H1 (cell line): Measurements from ENCODE around the gene NRN1. TPM values are rescaled to one million over a fixed set of nuclear protein-coding genes. Genes with fewer than 3 reads are reported as not detected.

Source experiments
- CTCF ChIA-PET: fragments of 300-600 bp; sonication (Branson Sonifier 250); formaldehyde crosslinking; loops from one replicate; lab custom pipeline; 2021; ENCODE audit not compliant: partially characterized antibody; lab: Charles Lee
- POLR2A ChIA-PET: fragments of 300-600 bp; sonication (Branson Sonifier 250); formaldehyde crosslinking; loops from one replicate; lab custom pipeline; 2021; ENCODE audit warnings: inconsistent platforms; ENCODE audit not compliant: partially characterized antibody; lab: Charles Lee
- DNase-seq, 2 experiments: peaks; one replicate each; pipeline versions ENCODE4 v3.0.0 to v3.0.0-alpha.2; 2010 to 2022; ENCODE audit warnings: low spot score in 2 of 2, low read depth in 1 of 2, mixed read lengths in 1 of 2
- FAIRE-seq: peaks from 2 replicates; lab custom pipeline; 2011; peaks lifted over from hg19 to GRCh38; lab: Jason Lieb, UNC
- H2AFZ ChIP-seq: 2 replicates; pipeline ENCODE4 v1.8.1; 2012; ENCODE audit warnings: low read length, inconsistent platforms
- H2AK5ac ChIP-seq: 2 replicates; pipeline ENCODE4 v1.6.1; 2013; ENCODE audit warnings: low read depth, low read length
- H2BK120ac ChIP-seq: replicated peaks from 2 replicates; pipeline ENCODE3; 2013; ENCODE audit warnings: low read depth, low read length, inconsistent platforms
- H2BK12ac ChIP-seq: 2 replicates; pipeline ENCODE4 v1.6.1; 2013; ENCODE audit warnings: low read depth, low read length
- H2BK15ac ChIP-seq: 2 replicates; pipeline ENCODE4 v1.6.1; 2013; ENCODE audit warnings: low read length
- H2BK20ac ChIP-seq: 2 replicates; pipeline ENCODE4 v1.6.1; 2013; ENCODE audit warnings: low read length
- H2BK5ac ChIP-seq: 2 replicates; pipeline ENCODE4 v1.6.1; 2013; ENCODE audit warnings: low read depth, low read length
- H3K14ac ChIP-seq: 2 replicates; pipeline ENCODE4 v1.6.1; 2013; ENCODE audit warnings: inconsistent platforms; ENCODE audit not compliant: insufficient read length
- H3K18ac ChIP-seq: 2 replicates; pipeline ENCODE4 v1.6.1; 2013; ENCODE audit warnings: low read length; ENCODE audit errors: extremely low read depth
- H3K23ac ChIP-seq: 2 replicates; pipeline ENCODE4 v1.6.1; 2013; ENCODE audit warnings: inconsistent platforms; ENCODE audit not compliant: insufficient read length
- H3K23me2 ChIP-seq: 2 replicates; pipeline ENCODE4 v1.6.1; 2013; ENCODE audit warnings: low read depth, low read length
- H3K27ac ChIP-seq: 2 replicates; pipeline ENCODE4 v1.6.1; 2011; ENCODE audit warnings: low read depth, low read length, inconsistent platforms
- H3K27me3 ChIP-seq, 4 experiments: replicated peaks in 1 of 4; 1 replicate in 1 of 4; 2 replicates in 3 of 4; pipeline versions ENCODE4 v1.6.1 to v1.8.1; 2011 to 2013; ENCODE audit warnings: low read length in 3 of 4, mild to moderate bottlenecking in 3 of 4, inconsistent platforms in 2 of 4, mixed read lengths in 2 of 4, moderate library complexity in 1 of 4; ENCODE audit not compliant: control insufficient read depth in 3 of 4, insufficient read depth in 3 of 4; ENCODE audit errors: extremely low read depth in 1 of 4
- H3K36me3 ChIP-seq, 4 experiments: 2 replicates each; pipeline versions ENCODE4 v1.6.1 to v1.8.1; 2011 to 2013; ENCODE audit warnings: mild to moderate bottlenecking in 4 of 4, low read length in 3 of 4, moderate library complexity in 2 of 4, control low read depth in 1 of 4, inconsistent platforms in 1 of 4; ENCODE audit not compliant: insufficient read depth in 4 of 4, control insufficient read depth in 2 of 4
- H3K4ac ChIP-seq: replicated peaks from 2 replicates; pipeline ENCODE3; 2013; ENCODE audit warnings: low read length, low read depth, mixed read lengths, inconsistent platforms; ENCODE audit not compliant: insufficient read length
- H3K4me1 ChIP-seq, 4 experiments: replicated peaks in 1 of 4; 1 replicate in 1 of 4; 2 replicates in 3 of 4; pipeline versions ENCODE4 v1.6.1 to v1.8.1; 2011 to 2013; ENCODE audit warnings: low read length in 3 of 4, inconsistent platforms in 2 of 4, mixed read lengths in 1 of 4; ENCODE audit not compliant: insufficient read depth in 4 of 4, control insufficient read depth in 3 of 4
- H3K4me2 ChIP-seq, 2 experiments: 2 replicates each; pipeline versions ENCODE4 v1.6.1 to v1.8.1; 2011 to 2013; ENCODE audit warnings: low read depth in 2 of 2, low read length in 2 of 2, control low read depth in 1 of 2, inconsistent platforms in 1 of 2, mild to moderate bottlenecking in 1 of 2; ENCODE audit not compliant: insufficient read depth in 1 of 2
- H3K4me3 ChIP-seq, 4 experiments: fragments of 200-600, 300-600 bp in 1 of 4; sonication (generic), shearing (Covaris generic), sonication (Bioruptor Twin) in 1 of 4; 2 replicates each; pipeline versions ENCODE4 v1.5.1 to v1.8.1; 2011 to 2016; ENCODE audit warnings: low read length in 4 of 4, low read depth in 3 of 4, control low read depth in 2 of 4, inconsistent platforms in 2 of 4, mild to moderate bottlenecking in 2 of 4, mixed read lengths in 1 of 4, moderate library complexity in 1 of 4; ENCODE audit not compliant: insufficient read depth in 2 of 4; ENCODE audit errors: extremely low read depth in 1 of 4
- H3K56ac ChIP-seq: replicated peaks from 2 replicates; pipeline ENCODE3; 2013; ENCODE audit warnings: low read depth, mild to moderate bottlenecking, mixed read lengths, low read length, inconsistent platforms; ENCODE audit not compliant: insufficient read length
- H3K79me1 ChIP-seq: 2 replicates; pipeline ENCODE4 v1.6.1; 2013; ENCODE audit warnings: low read depth, low read length, control low read depth
- H3K79me2 ChIP-seq, 2 experiments: 2 replicates each; pipeline versions ENCODE4 v1.6.1 to v1.8.1; 2012 to 2013; ENCODE audit warnings: low read length in 2 of 2, mild to moderate bottlenecking in 2 of 2, inconsistent platforms in 1 of 2; ENCODE audit not compliant: insufficient read depth in 2 of 2, control insufficient read depth in 1 of 2
- H3K9ac ChIP-seq, 4 experiments: replicated peaks in 1 of 4; 1 replicate in 1 of 4; 2 replicates in 3 of 4; pipeline versions ENCODE4 v1.6.1 to v1.8.1; 2011 to 2013; ENCODE audit warnings: low read depth in 3 of 4, low read length in 3 of 4, control low read depth in 2 of 4, mild to moderate bottlenecking in 2 of 4, moderate library complexity in 2 of 4, inconsistent platforms in 1 of 4; ENCODE audit errors: extremely low read depth in 1 of 4
- H3K9me3 ChIP-seq, 2 experiments: 2 replicates each; pipeline versions ENCODE4 v1.6.1 to v1.8.1; 2012 to 2013; ENCODE audit warnings: mild to moderate bottlenecking in 2 of 2, moderate library complexity in 2 of 2, control low read depth in 1 of 2, inconsistent platforms in 1 of 2, low read depth in 1 of 2, low read length in 1 of 2, mixed read lengths in 1 of 2; ENCODE audit not compliant: insufficient read depth in 2 of 2
- H4K20me1 ChIP-seq, 2 experiments: replicated peaks in 1 of 2; 2 replicates each; pipeline versions ENCODE3 to v1.8.1; 2011 to 2013; ENCODE audit warnings: inconsistent platforms in 2 of 2, low read length in 2 of 2, mild to moderate bottlenecking in 1 of 2; ENCODE audit not compliant: insufficient read depth in 2 of 2, control insufficient read depth in 1 of 2
- H4K5ac ChIP-seq: 2 replicates; pipeline ENCODE4 v1.6.1; 2013; ENCODE audit warnings: low read length, low read depth, mixed read lengths, inconsistent platforms; ENCODE audit not compliant: insufficient read length
- H4K8ac ChIP-seq: 2 replicates; pipeline ENCODE4 v1.8.0; 2013; ENCODE audit warnings: mild to moderate bottlenecking, moderate library complexity, low read length, inconsistent platforms; ENCODE audit not compliant: insufficient read depth; ENCODE audit errors: extremely low read depth
- H4K91ac ChIP-seq: replicated peaks from 2 replicates; pipeline ENCODE3; 2013; ENCODE audit warnings: low read length, mixed read lengths, inconsistent platforms; ENCODE audit not compliant: insufficient read length
- CEBPB ChIP-seq: IDR thresholded peaks from 2 replicates; pipeline ENCODE4 v1.6.1; 2012; ENCODE audit warnings: low read depth, low read length
- FOSL1 ChIP-seq: IDR thresholded peaks from 2 replicates; pipeline ENCODE4 v1.6.1; 2011; ENCODE audit warnings: mild to moderate bottlenecking, low read depth, low read length, moderate library complexity; ENCODE audit not compliant: insufficient read depth
- GABPA ChIP-seq: IDR thresholded peaks from 2 replicates; pipeline ENCODE4 v1.6.1; 2011; ENCODE audit warnings: mild to moderate bottlenecking, low read length, moderate library complexity, borderline replicate concordance; ENCODE audit not compliant: insufficient read depth
- JUN ChIP-seq: IDR thresholded peaks from 2 replicates; pipeline ENCODE4 v1.6.1; 2011; ENCODE audit warnings: low read depth, mild to moderate bottlenecking, improper control_type of control experiment, low read length
- NANOG ChIP-seq: IDR thresholded peaks from 2 replicates; pipeline ENCODE4 v1.6.1; 2011; ENCODE audit warnings: low read length, low read depth, mild to moderate bottlenecking, inconsistent platforms; ENCODE audit not compliant: insufficient read depth, poor library complexity, severe bottlenecking
- PHF8 ChIP-seq: fragments of 200-600 bp; sonication (generic); conservative IDR thresholded peaks from 2 replicates; pipeline ENCODE4 v1.7.1; 2012; ENCODE audit warnings: low read depth, mild to moderate bottlenecking, inconsistent platforms, low read length, moderate library complexity
- RXRA ChIP-seq: IDR thresholded peaks from 2 replicates; pipeline ENCODE4 v1.6.1; 2011; ENCODE audit warnings: low read depth, mild to moderate bottlenecking, low read length, moderate library complexity; ENCODE audit not compliant: insufficient read depth
- SP4 ChIP-seq: IDR thresholded peaks from 2 replicates; pipeline ENCODE4 v1.6.1; 2012; ENCODE audit warnings: low read length, inconsistent platforms
- ZNF274 ChIP-seq: IDR thresholded peaks from 2 replicates; pipeline ENCODE4 v1.7.0; 2012; ENCODE audit warnings: low read length, borderline replicate concordance; ENCODE audit errors: extremely low read depth
- WGBS, 2 experiments: shearing (Covaris generic) in 1 of 2; methylation state at CpG; one replicate each; pipeline versions ENCODE4 v1.1.6 to v1.1.7; 2013 to 2015; ENCODE audit warnings: low lambda C conversion rate in 2 of 2, mixed read lengths in 2 of 2, inconsistent platforms in 1 of 2, low coverage in 1 of 2, missing lambda C conversion rate in 1 of 2; ENCODE audit not compliant: insufficient replicate concordance in 2 of 2, insufficient coverage in 1 of 2, insufficient read length in 1 of 2; ENCODE audit errors: extremely low coverage in 1 of 2, missing lambda C conversion rate in 1 of 2; 5-methylcytosine and 5-hydroxymethylcytosine counted together
- polyA plus RNA-seq, 7 experiments: library from polyadenylated mRNA; depleted of rRNA in 3 of 7; stranded (reverse) in 5 of 7; unstranded in 2 of 7; fragments of >200 nt in 5 of 7; fragments of 200-250 nt in 2 of 7; gene quantifications; 1 replicate in 5 of 7; 2 replicates in 1 of 7; 4 replicates in 1 of 7; pipeline versions ENCODE4 v1.2.1 to v1.2.3, GENCODE V29; 2011 to 2013; ENCODE audit warnings: missing spikeins in 2 of 7, mixed read lengths in 2 of 7
- total RNA-seq: library from RNA; stranded (reverse); fragmentation: NEBNext Ultra II Directional; extraction: Animal tissue kit (Norgen Biotek cat#: 25700); gene quantifications from 2 replicates; pipeline ENCODE4 v1.2.1, GENCODE V29; 2021
- TF ChIP-seq, protein P1 (sequence below): IDR thresholded peaks from 2 replicates; pipeline ENCODE4 v1.6.1; 2011; ENCODE audit warnings: low read depth, mild to moderate bottlenecking, low read length; ENCODE audit not compliant: insufficient read depth

The NRN1 gene
- total and polyA plus RNA-seq, 2 of the 8 experiments (the other 6 are each of a cell fraction or from before 2014, with no cell fraction given) = 0.06 to 0.26 TPM

- CTCF ChIA-PET = interaction anchor here (0.6 to 3.1 kb wide), 6 partner anchors 8 to 531 kb away, joined by 3 to 20 read pairs (median 4); partner anchors contain the start of gene NRN1
- Histone ChIP-seq H3K79me2 (no peaks in the 10 kb centered on the region), H3K9ac (no peak overlapping the region), H4K91ac (no peak overlapping the region), H3K27me3 (peaks cover 78 to 99% (median 96%) of the 10 kb centered on the region in 4 experiments), H2AK5ac (no peak overlapping the region), H3K14ac (no peak overlapping the region), H2BK20ac (no peak overlapping the region), H4K8ac (no peak overlapping the region; the same call in 1 of the 2 replicates), H3K9me3 (no peaks in the 10 kb centered on the region), H2AFZ (no peak overlapping the region), H3K23ac (no peak overlapping the region), H2BK5ac (no peak overlapping the region), H3K4me2 (peak overlapping the region; percentile 69 to 80), H3K79me1 (no peaks in the 10 kb centered on the region), H3K18ac (peak overlapping the region; percentile 14; the same call in 1 of the 2 replicates), H4K20me1 (peaks cover 7 to 32% of the 10 kb centered on the region in 2 experiments), H2BK15ac (no peak overlapping the region), H2BK12ac (peak overlapping the region; percentile 60; the same call in 1 of the 2 replicates), H3K27ac (no peak overlapping the region), H3K56ac (no peak overlapping the region), H3K23me2 (peaks cover 24% of the 10 kb centered on the region; the same call in 1 of the 2 replicates), H3K4me3 (peak overlapping the region in 3 of 4 experiments; percentile 25 to 54 (median 34); a peak in 5 of 8 replicates), H4K5ac (no peak overlapping the region), H2BK120ac (no peak overlapping the region), H3K36me3 (no peaks in the 10 kb centered on the region), H3K4ac (no peak overlapping the region), H3K4me1 (peaks cover 16 to 53% (median 31%) of the 10 kb centered on the region in 4 experiments)
- WGBS, 2 experiments = 7% methylated on average over 28 of the region's 34 CpGs; no CpG with 5 or more reads in 1 of the 2 experiments
- no peak for FAIRE-seq
- POLR2A ChIA-PET = interaction anchor here (1.0 kb wide), 1 partner anchor 108 kb away, joined by 4 read pairs; no protein-coding TSS in a partner anchor
- DNase-seq = peak in 1 of 2 experiments; percentile 61
- TF ChIP-seq NANOG (no peak), RXRA (no peak), PHF8 (no peak), ZNF274 (no peak), CEBPB (no peak), GABPA (no peak), FOSL1 (no peak), SP4 (no peak), JUN (no peak)
- TF ChIP-seq, protein P1, sequence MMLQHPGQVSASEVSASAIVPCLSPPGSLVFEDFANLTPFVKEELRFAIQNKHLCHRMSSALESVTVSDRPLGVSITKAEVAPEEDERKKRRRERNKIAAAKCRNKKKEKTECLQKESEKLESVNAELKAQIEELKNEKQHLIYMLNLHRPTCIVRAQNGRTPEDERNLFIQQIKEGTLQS = no peak
These were observed 6.8 kb downstream of the NRN1 start for GRCh38 chr6:5999688-6000608.
